IPS-18a (cell line): Measurements from ENCODE around the gene ZRANB3.
"Not testable (repeated sequence)": the region's sequence is repeated elsewhere in the genome, so short reads cannot be mapped to it uniquely, and the experiment has no call there.

Experiments used
- H3K27ac ChIP-seq: one replicate; pipeline ENCODE4 v1.5.1; 2013; ENCODE audit warnings: low read length
- H3K27me3 ChIP-seq: one replicate; pipeline ENCODE4 v1.6.1; 2013; ENCODE audit warnings: mild to moderate bottlenecking, low read length; ENCODE audit not compliant: control insufficient read depth, insufficient read depth
- H3K36me3 ChIP-seq: one replicate; pipeline ENCODE4 v1.6.1; 2013; ENCODE audit warnings: low read depth, low read length; ENCODE audit not compliant: control insufficient read depth
- H3K4me1 ChIP-seq: one replicate; pipeline ENCODE4 v1.6.1; 2013; ENCODE audit warnings: low read depth, low read length; ENCODE audit not compliant: control insufficient read depth
- H3K4me3 ChIP-seq: one replicate; pipeline ENCODE4 v1.5.1; 2013; ENCODE audit warnings: low read length
- H3K9ac ChIP-seq: one replicate; pipeline ENCODE4 v1.6.1; 2013; ENCODE audit warnings: mild to moderate bottlenecking, low read length, moderate library complexity
- H3K9me3 ChIP-seq: one replicate; pipeline ENCODE4 v1.6.1; 2013; ENCODE audit warnings: low read depth, low read length; ENCODE audit not compliant: control insufficient read depth

Gene ZRANB3

GRCh38 chr2:135093670-135094330, 437.2 kb downstream of the ZRANB3 start:
- Histone ChIP-seq H3K27ac (no peak overlapping the region), H3K27me3 (no peaks in the 10 kb centered on the region), H3K36me3 (peaks cover 4% of the 10 kb centered on the region), H3K9ac (no peak overlapping the region), H3K4me3 (no peak overlapping the region), H3K4me1 (no peaks in the 10 kb centered on the region), H3K9me3 (no peaks in the 10 kb centered on the region)

DNA sequence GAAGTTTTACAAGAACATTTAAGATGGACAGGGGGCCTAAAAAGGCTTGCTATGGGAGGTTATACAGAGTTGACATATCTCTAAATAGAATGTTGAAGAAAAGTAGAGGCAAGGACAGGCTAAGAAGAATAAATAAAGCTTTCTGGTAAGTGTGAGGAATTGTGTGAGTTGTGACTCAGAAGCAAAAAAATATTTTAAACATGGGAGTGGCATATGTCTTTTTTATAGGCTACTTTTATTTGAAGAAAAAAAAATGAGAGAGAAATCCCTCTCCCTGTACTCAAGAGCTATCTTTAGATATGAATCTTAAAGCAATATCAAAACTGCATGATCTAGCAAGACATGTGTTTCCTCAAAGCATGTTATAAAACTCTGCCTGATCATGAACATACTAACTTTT, 437.8 kb downstream of the ZRANB3 start:
- no peaks in the 10 kb centered on the region for H3K9me3 ChIP-seq
- no peak overlapping the region for H3K27ac ChIP-seq
- H3K4me3 ChIP-seq: no peak overlapping the region
- H3K36me3 ChIP-seq: peaks cover 4% of the 10 kb centered on the region
- no peak overlapping the region for H3K9ac ChIP-seq
- H3K27me3 ChIP-seq: no peaks in the 10 kb centered on the region
- no peaks in the 10 kb centered on the region for H3K4me1 ChIP-seq

DNA sequence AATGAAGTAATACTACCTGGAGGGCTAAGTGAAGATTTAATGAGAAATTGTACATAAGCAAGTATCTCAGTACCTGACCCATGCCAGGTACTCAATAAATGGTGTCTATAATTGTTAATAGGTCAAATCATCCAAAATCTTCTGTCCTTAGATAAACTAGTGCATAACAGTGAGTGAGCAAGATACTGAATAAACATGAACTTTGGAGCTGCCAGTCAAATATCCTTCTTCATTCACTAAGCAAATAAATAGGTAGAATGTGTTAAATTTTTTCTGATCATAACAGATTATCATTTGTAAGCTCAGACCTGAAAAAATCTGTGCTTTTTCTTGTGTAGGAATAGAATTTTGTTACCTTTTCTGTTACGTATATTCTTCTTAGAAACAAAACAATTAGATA, 439.3 kb downstream of the ZRANB3 start:
- peaks cover 4% of the 10 kb centered on the region for H3K36me3 ChIP-seq
- H3K27ac ChIP-seq: no peak overlapping the region
- no peaks in the 10 kb centered on the region for H3K9me3 ChIP-seq
- H3K27me3 ChIP-seq: no peaks in the 10 kb centered on the region
- H3K4me3 ChIP-seq: no peak overlapping the region
- no peaks in the 10 kb centered on the region for H3K4me1 ChIP-seq
- no peak overlapping the region for H3K9ac ChIP-seq

DNA sequence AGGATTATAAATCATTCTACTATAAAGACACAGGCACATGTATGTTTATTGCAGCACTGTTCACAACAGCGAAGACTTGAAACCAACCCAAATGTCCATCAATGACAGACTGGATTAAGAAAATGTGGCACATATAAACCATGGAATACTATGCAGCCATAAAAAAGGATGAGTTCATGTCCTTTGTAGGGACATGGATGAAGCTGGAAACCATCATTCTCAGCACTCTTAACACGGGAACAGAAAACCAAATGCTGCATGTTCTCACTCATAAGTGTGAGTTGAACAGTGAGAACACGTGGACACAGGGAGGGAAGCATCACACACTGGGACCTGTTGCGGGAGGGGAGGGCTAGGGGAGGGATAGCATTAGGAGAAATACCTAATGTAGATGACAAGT, 441.4 kb downstream of the ZRANB3 start:
- H3K9me3 ChIP-seq, H3K27ac ChIP-seq, H3K4me1 ChIP-seq, H3K4me3 ChIP-seq, H3K27me3 ChIP-seq, H3K36me3 ChIP-seq, H3K9ac ChIP-seq: not testable (repeated sequence)
